Measurements from ENCODE around the gene SLC1A5.

The SLC1A5 gene

DNA sequence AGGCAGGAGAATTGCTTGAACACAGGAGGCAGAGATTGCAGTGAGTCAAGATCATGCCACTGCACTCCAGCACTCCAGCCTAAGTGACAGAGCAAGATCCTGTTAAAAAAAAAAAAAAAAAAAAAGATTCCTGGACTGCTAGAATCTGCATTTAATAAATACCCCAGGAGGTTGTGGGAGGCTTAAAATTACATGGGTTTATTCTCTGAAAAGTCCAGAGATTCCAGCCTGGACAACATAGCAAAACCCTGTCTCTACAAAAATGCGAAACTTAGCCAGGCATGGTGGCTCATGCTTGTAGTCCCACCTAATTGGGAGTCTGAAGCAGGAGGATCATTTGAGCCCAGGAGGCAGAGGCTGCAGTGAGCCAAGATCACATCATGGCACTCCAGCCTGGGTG lies 9.5 kb upstream of the SLC1A5 start:
- TF ChIP-seq, protein P1, sequence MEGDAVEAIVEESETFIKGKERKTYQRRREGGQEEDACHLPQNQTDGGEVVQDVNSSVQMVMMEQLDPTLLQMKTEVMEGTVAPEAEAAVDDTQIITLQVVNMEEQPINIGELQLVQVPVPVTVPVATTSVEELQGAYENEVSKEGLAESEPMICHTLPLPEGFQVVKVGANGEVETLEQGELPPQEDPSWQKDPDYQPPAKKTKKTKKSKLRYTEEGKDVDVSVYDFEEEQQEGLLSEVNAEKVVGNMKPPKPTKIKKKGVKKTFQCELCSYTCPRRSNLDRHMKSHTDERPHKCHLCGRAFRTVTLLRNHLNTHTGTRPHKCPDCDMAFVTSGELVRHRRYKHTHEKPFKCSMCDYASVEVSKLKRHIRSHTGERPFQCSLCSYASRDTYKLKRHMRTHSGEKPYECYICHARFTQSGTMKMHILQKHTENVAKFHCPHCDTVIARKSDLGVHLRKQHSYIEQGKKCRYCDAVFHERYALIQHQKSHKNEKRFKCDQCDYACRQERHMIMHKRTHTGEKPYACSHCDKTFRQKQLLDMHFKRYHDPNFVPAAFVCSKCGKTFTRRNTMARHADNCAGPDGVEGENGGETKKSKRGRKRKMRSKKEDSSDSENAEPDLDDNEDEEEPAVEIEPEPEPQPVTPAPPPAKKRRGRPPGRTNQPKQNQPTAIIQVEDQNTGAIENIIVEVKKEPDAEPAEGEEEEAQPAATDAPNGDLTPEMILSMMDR (IDR thresholded peaks at IDR 0.05; ENCODE audit: low read depth, low read length) = no peak
- H3K4me3 ChIP-seq (ENCODE audit: low read depth, low read length) = no peak overlapping the region

GRCh38 chr19:46791944-46792343 lies 3.5 kb upstream of the SLC1A5 start:
- no peak overlapping the region for H3K4me3 ChIP-seq (ENCODE audit: low read depth, low read length)
- TF ChIP-seq, protein P1 (IDR thresholded peaks at IDR 0.05; ENCODE audit: low read depth, low read length) = no peak

- TF ChIP-seq, protein P1 (IDR thresholded peaks at IDR 0.05; ENCODE audit: low read depth, low read length) = no peak
- H3K4me3 ChIP-seq (ENCODE audit: low read depth, low read length) = no peak overlapping the region
Observed at GRCh38 chr19:46789371-46789770, 977 bp upstream of the SLC1A5 start.

DNA sequence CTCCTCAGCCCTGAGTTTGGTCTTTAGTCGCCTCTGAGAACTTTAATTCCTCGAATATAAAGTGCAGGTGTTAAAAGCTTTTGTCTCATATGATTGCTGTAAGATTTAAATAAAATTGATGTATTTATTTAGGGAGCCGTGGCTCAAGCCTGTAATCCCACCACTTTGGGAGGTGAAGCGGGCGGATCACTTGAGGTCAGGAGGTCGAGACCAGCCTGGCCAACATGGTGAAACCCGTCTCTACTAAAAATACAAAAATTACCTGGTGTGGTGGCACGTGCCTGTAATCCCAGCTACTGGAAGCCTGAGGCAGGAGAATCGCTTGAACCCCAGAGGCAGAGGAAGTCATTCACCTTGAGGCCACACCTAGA lies 559 bp upstream of the SLC1A5 start:
- TF ChIP-seq, protein P1 (IDR thresholded peaks at IDR 0.05; ENCODE audit: low read depth, low read length) = no peak
- no peak overlapping the region for H3K4me3 ChIP-seq (ENCODE audit: low read depth, low read length)

- TF ChIP-seq, protein P1 (IDR thresholded peaks at IDR 0.05; ENCODE audit: low read depth, low read length) = no peak
- peak overlapping the region; percentile 83 for H3K4me3 ChIP-seq (ENCODE audit: low read depth, low read length)
Observed at GRCh38 chr19:46787331-46788261, 798 bp downstream of the SLC1A5 start.

DNA sequence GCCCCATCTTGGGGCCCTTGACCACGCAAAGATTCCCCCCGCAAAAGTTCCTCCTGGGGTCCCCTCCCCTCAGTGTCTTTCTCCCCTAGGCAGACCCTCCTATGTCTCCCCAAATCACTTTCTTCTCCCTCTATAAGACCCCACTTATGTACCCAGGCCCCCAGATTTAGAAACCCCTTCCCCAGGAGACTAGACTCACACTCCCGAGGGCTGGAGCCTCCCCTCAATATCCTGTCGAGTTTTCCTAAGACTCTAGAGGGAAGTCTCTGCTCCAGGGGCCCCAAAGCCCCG lies 1.4 kb downstream of the SLC1A5 start:
- TF ChIP-seq, protein P1 (IDR thresholded peaks at IDR 0.05; ENCODE audit: low read depth, low read length) = no peak
- peak overlapping the region; percentile 83 for H3K4me3 ChIP-seq (ENCODE audit: low read depth, low read length)

DNA sequence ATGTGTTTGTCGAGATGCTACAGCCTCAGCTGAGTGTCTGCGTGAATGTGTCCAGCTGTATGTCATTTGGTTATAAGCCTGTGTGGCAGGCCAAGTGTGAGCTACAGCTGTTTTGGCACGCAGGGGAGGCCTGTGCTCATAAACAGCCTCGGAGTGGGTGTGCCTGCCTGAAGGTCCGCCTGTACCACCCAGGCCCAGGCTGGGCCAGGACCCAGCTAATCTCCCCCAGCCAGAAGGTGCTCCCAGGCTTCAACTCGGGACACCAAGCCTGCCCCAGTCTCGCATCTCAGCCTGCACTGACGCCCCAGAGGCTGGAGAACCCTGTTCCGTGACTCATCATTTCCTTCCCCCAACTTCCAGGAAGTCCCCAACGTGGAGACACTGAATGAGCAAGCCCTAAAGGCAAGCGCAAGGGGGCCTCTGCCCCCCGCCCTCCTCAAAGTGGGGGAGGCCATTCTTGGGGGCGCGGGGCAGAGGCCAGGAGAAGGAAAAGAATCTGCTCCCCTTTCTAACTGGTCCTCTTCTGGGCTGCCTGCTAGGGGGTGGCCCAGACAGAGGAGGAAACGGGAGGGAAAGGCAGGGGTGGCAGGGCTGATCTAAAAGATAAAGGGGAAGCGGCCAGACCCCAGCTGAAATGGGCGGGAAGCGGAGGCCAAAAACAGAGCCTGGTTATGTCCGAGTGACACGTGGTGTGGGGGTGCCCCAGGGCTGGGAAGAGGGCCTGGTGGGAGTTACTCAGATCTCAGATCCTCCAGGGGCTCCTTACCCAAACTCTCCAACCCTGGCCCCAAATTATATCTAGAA lies 2.0 kb downstream of the SLC1A5 start:
- TF ChIP-seq, protein P1 (IDR thresholded peaks at IDR 0.05; ENCODE audit: low read depth, low read length) = no peak
- H3K4me3 ChIP-seq (ENCODE audit: low read depth, low read length) = peak overlapping the region; percentile 83
